GM12878 (cell line): ENCODE measurements around the gene YBX1.
"Not testable (repeated sequence)": the region's sequence is repeated elsewhere in the genome, so short reads cannot be mapped to it uniquely, and the experiment has no call there.

Experiments used
- MAX ChIP-seq: IDR thresholded peaks from 2 replicates; pipeline ENCODE4 v1.6.1; 2012; ENCODE audit warnings: low read depth, low read length, improper control_type of control experiment
- POLR2AphosphoS2 ChIP-seq: IDR thresholded peaks from 2 replicates; pipeline ENCODE4 v1.6.1; 2011; ENCODE audit warnings: low read depth, mild to moderate bottlenecking, low read length, improper control_type of control experiment, moderate library complexity

- not testable (repeated sequence) for TF ChIP-seq MAX, POLR2AphosphoS2
Observed at GRCh38 chr1:42682484-42682738, 193 bp downstream of the YBX1 start.
